VCaP (cell line): ENCODE data around the gene GNGT2.

ENCODE experiments used
- H3K27ac ChIP-seq: fragments of 450-650 bp; 2 replicates; pipeline ENCODE4 v1.5.1; 2017
- CTCF ChIP-seq: fragments of 450-650 bp; conservative IDR thresholded peaks from 2 replicates; pipeline ENCODE4 v1.5.1; 2017; ENCODE audit warnings: mild to moderate bottlenecking, moderate library complexity

Gene GNGT2

GRCh38 chr17:49229076-49229804 is 18.9 kb upstream of the GNGT2 start:
- H3K27ac ChIP-seq = no peak overlapping the region

GRCh38 chr17:49227436-49228261 is 17.3 kb upstream of the GNGT2 start:
- no peak overlapping the region for H3K27ac ChIP-seq
- peak; percentile 97 for TF ChIP-seq CTCF

More at GRCh38 chr17:49229076-49229804, 18.9 kb upstream of the GNGT2 start:
- TF ChIP-seq CTCF = no peak

- TF ChIP-seq CTCF = no peak
- H3K27ac ChIP-seq = no peak overlapping the region
These were observed 16.5 kb upstream of the GNGT2 start for GRCh38 chr17:49226771-49227435.

GRCh38 chr17:49225554-49226236 is 15.3 kb upstream of the GNGT2 start:
- H3K27ac ChIP-seq = no peak overlapping the region
- no peak for TF ChIP-seq CTCF

GRCh38 chr17:49224997-49225337 is 14.6 kb upstream of the GNGT2 start:
- TF ChIP-seq CTCF = no peak
- H3K27ac ChIP-seq = no peak overlapping the region

GRCh38 chr17:49224198-49224996 is 14.0 kb upstream of the GNGT2 start:
- no peak overlapping the region for H3K27ac ChIP-seq
- TF ChIP-seq CTCF = no peak
